Stomach (tissue), 19 donors: ENCODE data around the gene TP73. TPM values are rescaled to one million over a fixed set of nuclear protein-coding genes. Genes with fewer than 3 reads are reported as not detected.

ENCODE experiments used
- DNase-seq, 2 donors: peaks; one replicate each; pipeline versions ENCODE4 v3.0.0 to v3.0.0-alpha.2; 2013 to 2019
- H3K27ac ChIP-seq, 5 donors: fragments of 200-600 bp in 4 of 5; sonication (generic) in 4 of 5; one replicate each; pipeline ENCODE4 v1.5.1; 2013 to 2019; ENCODE audit warnings: mild to moderate bottlenecking in 1 of 5, moderate library complexity in 1 of 5
- H3K27me3 ChIP-seq, 3 donors: fragments of 200-600 bp; sonication (generic); one replicate each; pipeline ENCODE4 v1.5.1; 2017 to 2019; ENCODE audit warnings: mixed run types in 1 of 3
- H3K36me3 ChIP-seq, 4 donors: fragments of 200-600 bp; sonication (generic); 1 replicate in 3 of 4; 2 replicates in 1 of 4; pipeline ENCODE4 v1.5.1; 2016 to 2019
- H3K4me1 ChIP-seq, 4 donors: fragments of 200-600 bp; sonication (generic); one replicate each; pipeline ENCODE4 v1.5.1; 2016 to 2019
- H3K4me3 ChIP-seq, 4 donors: fragments of 200-600 bp; sonication (generic) in 3 of 4; one replicate each; pipeline ENCODE4 v1.5.1; 2016 to 2019; ENCODE audit warnings: mild to moderate bottlenecking in 1 of 4
- H3K9me3 ChIP-seq, 4 donors: fragments of 200-600 bp; sonication (generic); one replicate each; pipeline ENCODE4 v1.5.1; 2016 to 2019
- CTCF ChIP-seq, 7 experiments: fragments of 450-650 bp in 4 of 7; fragments of 200-600 bp in 3 of 7; sonication (generic) in 3 of 7; IDR thresholded peaks; one replicate each; pipeline ENCODE4 v1.5.1; 2016 to 2019; ENCODE audit warnings: antibody characterized with exemption in 7 of 7, control low read depth in 2 of 7, mild to moderate bottlenecking in 1 of 7
- EP300 ChIP-seq: sonication (generic); formaldehyde crosslinking; IDR thresholded peaks from one replicate; pipeline ENCODE4 v1.6.1; 2017; ENCODE audit warnings: antibody characterized with exemption
- POLR2A ChIP-seq, 4 donors: fragments of 450-650 bp; IDR thresholded peaks; one replicate each; pipeline ENCODE4 v1.6.1; 2016; ENCODE audit warnings: antibody characterized with exemption in 4 of 4, control low read depth in 2 of 4, mild to moderate bottlenecking in 1 of 4, moderate library complexity in 1 of 4
- POLR2AphosphoS5 ChIP-seq, 3 donors: sonication (generic); formaldehyde crosslinking; IDR thresholded peaks; one replicate each; pipeline ENCODE4 v1.6.1; 2016; ENCODE audit warnings: antibody characterized with exemption in 3 of 3
- WGBS, 5 donors: extraction: QIAGEN DNeasy Blood & Tissue Kit in 3 of 5; methylation state at CpG; one replicate each; pipeline versions ENCODE4 v1.1.5 to v1.1.7; 2013 to 2018; 5-methylcytosine and 5-hydroxymethylcytosine counted together
- intact Hi-C: fragments of 100-400 bp; cut with DNase I; formaldehyde crosslinking; loops from one replicate; pipeline ENCODE4 v1.15.1; 2023; ENCODE audit warnings: low total_unique reads
- long read RNA-seq, 10 donors: transcript quantifications; one replicate each; lab custom pipeline, GENCODE V29; 2026
- polyA plus RNA-seq, 3 donors: library from polyadenylated mRNA; stranded (reverse); fragments of 200-250 nt; gene quantifications; one replicate each; pipeline ENCODE4 v1.2.3, GENCODE V29; 2013
- total RNA-seq, 5 donors: library from RNA; depleted of rRNA; stranded (reverse); fragments of >200 nt; gene quantifications; one replicate each; pipeline versions ENCODE4 v1.1.0 to v1.2.3, GENCODE V29; 2014 to 2016
- donor health status: healthy with polysubstance abuse.
- donor health status: Bipolar disorder and iron deficiency.
- donor health status: healthy.

The TP73 gene
- total RNA-seq (1 to 10 TPM in 1 of 5 donors, under 1 TPM in 1, not detected in 3; 0.43 to 9.8 TPM), polyA plus RNA-seq (1 to 10 TPM in 1 of 3 donors, under 1 TPM in 1, not detected in 1; 0.25 to 2.4 TPM)
- long read RNA-seq, donor 1 = 0 reads
- long read RNA-seq, donor 2 = 0 reads
- long read RNA-seq, donor 3 = 0 reads
- long read RNA-seq, donor 4 = 0 reads
- long read RNA-seq, donor 5 = 0 reads
- long read RNA-seq, donor 6 = 0 reads
- long read RNA-seq, donor 7 = 0 reads
- long read RNA-seq, donor 8 = 0 reads
- long read RNA-seq, donor 9 = 0 reads
- long read RNA-seq, donor 10 = 0 reads

DNA sequence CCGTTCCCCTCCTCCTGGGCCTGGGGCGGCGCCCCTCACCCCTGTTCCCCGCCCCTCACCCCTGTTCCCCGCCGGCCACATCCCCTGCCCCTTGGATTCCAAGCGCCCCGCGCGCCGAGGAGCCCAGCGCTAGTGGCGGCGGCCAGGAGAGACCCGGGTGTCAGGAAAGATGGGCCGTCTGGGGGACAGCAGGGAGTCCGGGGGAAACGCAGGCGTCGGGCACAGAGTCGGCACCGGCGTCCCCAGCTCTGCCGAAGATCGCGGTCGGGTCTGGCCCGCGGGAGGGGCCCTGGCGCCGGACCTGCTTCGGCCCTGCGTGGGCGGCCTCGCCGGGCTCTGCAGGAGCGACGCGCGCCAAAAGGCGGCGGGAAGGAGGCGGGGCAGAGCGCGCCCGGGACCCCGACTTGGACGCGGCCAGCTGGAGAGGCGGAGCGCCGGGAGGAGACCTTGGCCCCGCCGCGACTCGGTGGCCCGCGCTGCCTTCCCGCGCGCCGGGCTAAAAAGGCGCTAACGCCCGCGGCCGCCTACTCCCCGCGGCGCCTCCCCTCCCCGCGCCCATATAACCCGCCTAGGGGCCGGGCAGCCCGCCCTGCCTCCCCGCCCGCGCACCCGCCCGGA is at the start of gene TP73:
Gene TP73, plus strand, starts transcription at position 587 of the 618 bp plus-strand sequence. CDS start 29,850 bp downstream, outside the sequence.
- peak within 1 kb of the TSS; percentile 34 to 99 (median 57) for H3K4me3 ChIP-seq
- peaks cover 0 to 5% (median 0%) of the 10 kb centered on the region in 4 donors for H3K9me3 ChIP-seq
- DNase-seq = peak in 1 of 2 donors; percentile 66
- no peak within 1 kb of the TSS for H3K27ac ChIP-seq
- peaks cover 47 to 61% (median 53%) of the 10 kb centered on the region in 4 donors for H3K4me1 ChIP-seq
- H3K36me3 ChIP-seq = peaks cover 0 to 6% (median 5%) of the 10 kb centered on the region in 4 donors
- intact Hi-C loops = no loop called here
- 0 to 2% (median 1%) methylated on average over 2 to 75 of the region's 80 CpGs for WGBS, 5 donors
- peaks cover 27 to 70% (median 48%) of the 10 kb centered on the region in 3 donors for H3K27me3 ChIP-seq
- no peak for TF ChIP-seq POLR2A (IDR thresholded peaks at IDR 0.05)
- no peak for TF ChIP-seq POLR2AphosphoS5 (IDR thresholded peaks at IDR 0.05)
- no peak for TF ChIP-seq EP300
- no peak for TF ChIP-seq CTCF (IDR thresholded peaks at IDR 0.05)

DNA sequence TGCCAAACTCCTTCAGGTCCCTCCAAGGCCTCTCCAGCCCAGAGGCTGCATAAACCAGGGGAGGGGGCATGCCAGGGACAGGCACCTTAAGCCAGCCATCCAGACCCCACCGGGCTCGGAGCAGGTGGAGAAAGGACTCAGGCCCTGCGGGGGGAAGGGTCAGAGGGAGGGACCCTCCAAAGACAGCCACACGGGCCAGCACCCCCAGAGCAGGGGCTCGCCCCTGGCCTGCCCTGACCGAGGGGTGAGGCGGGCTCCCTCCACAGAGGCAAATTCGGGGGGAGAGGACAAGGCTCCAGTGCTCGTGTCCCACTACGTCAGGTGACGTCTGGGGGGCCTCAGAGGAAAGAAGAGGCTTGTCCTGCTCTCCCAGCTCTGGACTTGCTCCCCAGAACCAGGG is 49.2 kb upstream of the TP73 start:
- WGBS, 5 donors = 82 to 96% (median 93%) methylated on average over 4 to 11 of the region's 11 CpGs
- peaks cover 0 to 47% (median 5%) of the 10 kb centered on the region in 3 donors for H3K27me3 ChIP-seq
- H3K36me3 ChIP-seq = no peaks in the 10 kb centered on the region
- no peak for TF ChIP-seq POLR2A (IDR thresholded peaks at IDR 0.05)
- H3K4me1 ChIP-seq = peaks cover 8 to 10% (median 10%) of the 10 kb centered on the region in 4 donors
- DNase-seq = no peak
- no peak overlapping the region for H3K27ac ChIP-seq
- no peaks in the 10 kb centered on the region for H3K9me3 ChIP-seq
- H3K4me3 ChIP-seq = no peak overlapping the region
- intact Hi-C loops = no loop called here

DNA sequence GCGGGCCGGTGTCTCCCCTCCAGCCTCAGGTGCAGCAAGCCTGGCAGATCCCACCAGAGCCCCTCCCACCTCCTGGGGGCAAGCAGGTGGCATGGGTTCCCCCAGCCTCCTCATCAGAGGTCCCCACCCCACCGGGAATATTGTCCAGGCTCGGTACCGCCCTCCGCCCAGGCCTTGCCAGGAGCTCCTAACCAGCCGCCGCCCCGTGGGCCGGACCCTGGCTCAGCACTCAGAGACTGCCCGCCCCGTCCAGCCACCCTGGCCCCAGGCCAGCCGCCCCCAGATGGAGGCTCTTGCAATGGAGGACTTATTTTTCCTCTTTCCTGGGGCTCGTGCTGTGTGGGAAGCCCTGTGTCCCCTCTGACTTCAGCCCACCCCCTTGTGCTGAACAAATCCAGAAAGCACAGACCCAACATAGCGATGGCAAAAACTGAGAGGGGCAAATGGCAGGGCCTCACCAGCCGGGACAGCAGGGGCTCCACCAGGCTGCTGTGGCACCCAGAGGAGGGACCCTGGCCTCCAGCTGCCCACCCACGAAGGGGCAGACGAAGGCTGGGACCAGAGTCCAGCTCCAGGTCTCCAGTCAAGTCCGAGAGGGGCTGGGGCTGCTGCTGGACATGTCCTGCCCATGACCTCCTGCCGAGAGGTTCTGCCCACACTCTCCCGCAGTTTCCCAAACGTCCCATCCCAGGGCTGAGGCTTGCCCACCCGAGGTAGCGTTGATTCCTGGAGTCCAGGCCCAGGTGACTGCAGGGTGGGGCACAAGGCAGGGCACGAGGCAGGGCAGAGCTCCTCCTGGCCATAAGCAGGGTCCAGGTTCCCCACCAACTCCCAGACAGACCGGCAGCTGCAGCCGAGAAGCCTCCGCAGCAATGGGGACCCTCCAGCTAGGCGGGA is 48.5 kb upstream of the TP73 start:
- intact Hi-C loops = no loop called here
- WGBS, 5 donors = 80 to 87% (median 85%) methylated on average over 17 to 29 of the region's 29 CpGs
- H3K36me3 ChIP-seq = no peaks in the 10 kb centered on the region
- H3K9me3 ChIP-seq = no peaks in the 10 kb centered on the region
- TF ChIP-seq POLR2A (IDR thresholded peaks at IDR 0.05) = no peak
- no peak for TF ChIP-seq EP300
- no peak overlapping the region for H3K27ac ChIP-seq
- no peak for DNase-seq
- peaks cover 0 to 47% (median 9%) of the 10 kb centered on the region in 3 donors for H3K27me3 ChIP-seq
- H3K4me3 ChIP-seq = no peak overlapping the region
- H3K4me1 ChIP-seq = peaks cover 1 to 4% (median 3%) of the 10 kb centered on the region in 4 donors

GRCh38 chr1:3604468-3604974 is 47.8 kb upstream of the TP73 start:
- 82 to 94% (median 92%) methylated on average over 8 of the region's 8 CpGs for WGBS, 5 donors
- H3K27ac ChIP-seq = no peak overlapping the region
- DNase-seq = no peak
- H3K36me3 ChIP-seq = no peaks in the 10 kb centered on the region
- TF ChIP-seq EP300 = no peak
- no peak for TF ChIP-seq POLR2AphosphoS5 (IDR thresholded peaks at IDR 0.05)
- no peak for TF ChIP-seq CTCF (IDR thresholded peaks at IDR 0.05)
- no peak for TF ChIP-seq POLR2A (IDR thresholded peaks at IDR 0.05)
- H3K27me3 ChIP-seq = peaks cover 1 to 50% (median 14%) of the 10 kb centered on the region in 3 donors
- intact Hi-C loops = no loop called here
- no peaks in the 10 kb centered on the region for H3K9me3 ChIP-seq
- H3K4me3 ChIP-seq = no peak overlapping the region
- no peaks in the 10 kb centered on the region for H3K4me1 ChIP-seq
